ENCODE results near the gene TNPO1. TPM values are rescaled to one million over a fixed set of nuclear protein-coding genes. Genes with fewer than 3 reads are reported as not detected.
A peak's percentile ranks its signal among the peaks of the same experiment; 100 is the strongest.

TNPO1 gene
- total and polyA plus RNA-seq, 2 of the 13 experiments (the other 11 are each of a cell fraction or from before 2014, with no cell fraction given): 26.7 to 123 TPM

GRCh38 chr5:72848474-72849428 lies 32.3 kb downstream of the TNPO1 start (continued):
- TF ChIP-seq ZXDC (CRISPR knock-in tag; IDR thresholded peaks at IDR 0.05): peak; percentile 60; the same call in 1 of the 2 replicates
- TF ChIP-seq HOXA3 (CRISPR knock-in tag; IDR thresholded peaks at IDR 0.05): no peak
- TF ChIP-seq ZNF75D (CRISPR knock-in tag; IDR thresholded peaks at IDR 0.05; ENCODE audit: borderline replicate concordance): no peak
- no peak for TF ChIP-seq ZUFSP (CRISPR knock-in tag; IDR thresholded peaks at IDR 0.05; ENCODE audit: borderline replicate concordance)
- no peak for TF ChIP-seq NFYC (CRISPR knock-in tag; IDR thresholded peaks at IDR 0.05)
- no peak; the same call in 1 of the 2 replicates for TF ChIP-seq ZNF687 (CRISPR knock-in tag; IDR thresholded peaks at IDR 0.05)
- no peak for TF ChIP-seq ZNF747 (CRISPR knock-in tag; IDR thresholded peaks at IDR 0.05; ENCODE audit: borderline replicate concordance)
- 0 out of 2 replicates have a peak, but pooled peaks have one; percentile 11 for TF ChIP-seq ZNF782 (CRISPR knock-in tag; IDR thresholded peaks at IDR 0.05; ENCODE audit: borderline replicate concordance)
- no peak for TF ChIP-seq ZNF720 (CRISPR knock-in tag; IDR thresholded peaks at IDR 0.05)
- TF ChIP-seq ZNF597 (CRISPR knock-in tag; IDR thresholded peaks at IDR 0.05): no peak
- TF ChIP-seq CERS6 (CRISPR knock-in tag; IDR thresholded peaks at IDR 0.05): no peak
- no peak for TF ChIP-seq ZFP37 (CRISPR knock-in tag; IDR thresholded peaks at IDR 0.05; ENCODE audit: borderline replicate concordance)
- no peak for TF ChIP-seq SOX13 (IDR thresholded peaks at IDR 0.05)
- TF ChIP-seq SOX13 (CRISPR knock-in tag; conservative IDR thresholded peaks at IDR 0.05 in 1 of 2, IDR thresholded peaks at IDR 0.05 in 1 of 2): no peak
- TF ChIP-seq YY1 (IDR thresholded peaks at IDR 0.05; ENCODE audit: insufficient read depth, insufficient replicate concordance, low read depth, low read length): peak; percentile 8
- no peak for TF ChIP-seq ZNF263 (CRISPR knock-in tag; IDR thresholded peaks at IDR 0.05)
